GM12892 (cell line): ENCODE results near the gene PLA2G2F.
A peak's percentile ranks its signal among the peaks of the same experiment; 100 is the strongest.

Experiments used
- DNase-seq: peaks from one replicate; pipeline ENCODE4 v3.0.0; 2011; ENCODE audit not compliant: insufficient read length
- FAIRE-seq: peaks from 2 replicates; lab custom pipeline; 2011; peaks lifted over from hg19 to GRCh38; lab: Jason Lieb, UNC
- POLR2A ChIP-seq: IDR thresholded peaks from 2 replicates; pipeline ENCODE4 v1.6.1; 2011; ENCODE audit warnings: low read depth, low read length, control low read depth
- POLR2AphosphoS5 ChIP-seq: IDR thresholded peaks from 2 replicates; pipeline ENCODE4 v1.6.1; 2011; ENCODE audit warnings: low read depth, low read length, control low read depth
- TAF1 ChIP-seq: IDR thresholded peaks from 2 replicates; pipeline ENCODE4 v1.6.1; 2011; ENCODE audit warnings: low read depth, mild to moderate bottlenecking, control low read depth, low read length, borderline replicate concordance

The PLA2G2F gene

DNA sequence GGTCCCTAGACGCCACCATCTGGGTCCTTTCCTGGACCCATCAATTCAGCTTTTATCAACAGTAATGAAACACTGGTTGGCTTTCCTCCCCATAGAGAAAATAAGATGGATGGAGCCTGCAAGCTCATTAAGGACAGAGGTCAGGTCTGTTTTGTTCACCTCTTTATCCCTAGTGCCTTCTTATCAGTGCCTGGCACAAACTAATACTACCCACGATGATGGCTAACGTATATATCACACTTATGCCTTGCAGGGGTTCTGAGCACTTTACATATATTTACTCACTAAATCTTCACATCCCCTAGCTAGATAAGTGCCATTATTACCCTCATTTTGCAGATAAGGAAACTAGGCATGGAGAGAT, 41.7 kb downstream of the PLA2G2F start:
- DNase-seq (no peak), FAIRE-seq (no peak)
- TF ChIP-seq TAF1, result no peak
- no peak for TF ChIP-seq POLR2A
- TF ChIP-seq POLR2AphosphoS5, result no peak

DNA sequence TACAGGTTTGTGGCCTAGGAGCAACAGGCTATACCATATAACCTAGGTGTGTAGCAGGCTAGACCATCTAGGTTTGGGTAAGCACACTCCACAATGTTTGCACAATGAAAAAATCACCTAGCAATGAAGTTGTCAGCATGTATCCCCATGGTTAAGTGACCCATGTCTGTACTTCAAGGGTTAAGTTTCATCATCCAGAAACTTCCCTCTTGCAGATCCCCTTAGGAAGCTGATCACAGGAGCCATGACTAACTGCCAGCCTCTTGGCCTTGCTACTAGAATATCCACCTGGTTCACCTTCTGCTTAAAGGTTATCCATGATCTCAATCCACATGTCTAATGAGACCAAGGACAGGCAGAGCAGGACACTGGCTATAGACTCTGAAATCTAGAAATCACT, 43.3 kb downstream of the PLA2G2F start:
- FAIRE-seq (no peak), DNase-seq (no peak)
- TF ChIP-seq POLR2A (no peak), POLR2AphosphoS5 (no peak), TAF1 (no peak)

DNA sequence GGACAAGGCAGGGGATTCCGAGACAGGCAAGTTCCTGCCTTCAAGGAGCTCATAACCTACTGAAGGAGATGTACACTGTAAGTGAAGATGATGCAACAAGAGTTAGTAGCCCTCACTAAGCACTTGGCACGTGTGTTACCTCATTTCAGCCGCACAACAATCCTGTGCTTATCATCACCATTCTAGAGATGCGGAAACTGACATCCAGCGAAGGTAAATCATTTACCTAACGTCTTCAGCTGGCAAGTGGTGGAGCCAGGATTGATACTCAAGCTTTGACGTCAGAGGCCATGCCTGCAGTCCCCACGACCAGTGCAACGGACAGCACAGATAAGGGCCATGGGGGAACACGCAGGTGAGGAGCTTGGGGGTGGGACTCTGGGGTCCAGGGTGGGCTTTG, 43.9 kb downstream of the PLA2G2F start:
- TF ChIP-seq POLR2A, result no peak
- TF ChIP-seq TAF1, result no peak
- TF ChIP-seq POLR2AphosphoS5, result no peak
- DNase-seq (no peak), FAIRE-seq (no peak)

DNA sequence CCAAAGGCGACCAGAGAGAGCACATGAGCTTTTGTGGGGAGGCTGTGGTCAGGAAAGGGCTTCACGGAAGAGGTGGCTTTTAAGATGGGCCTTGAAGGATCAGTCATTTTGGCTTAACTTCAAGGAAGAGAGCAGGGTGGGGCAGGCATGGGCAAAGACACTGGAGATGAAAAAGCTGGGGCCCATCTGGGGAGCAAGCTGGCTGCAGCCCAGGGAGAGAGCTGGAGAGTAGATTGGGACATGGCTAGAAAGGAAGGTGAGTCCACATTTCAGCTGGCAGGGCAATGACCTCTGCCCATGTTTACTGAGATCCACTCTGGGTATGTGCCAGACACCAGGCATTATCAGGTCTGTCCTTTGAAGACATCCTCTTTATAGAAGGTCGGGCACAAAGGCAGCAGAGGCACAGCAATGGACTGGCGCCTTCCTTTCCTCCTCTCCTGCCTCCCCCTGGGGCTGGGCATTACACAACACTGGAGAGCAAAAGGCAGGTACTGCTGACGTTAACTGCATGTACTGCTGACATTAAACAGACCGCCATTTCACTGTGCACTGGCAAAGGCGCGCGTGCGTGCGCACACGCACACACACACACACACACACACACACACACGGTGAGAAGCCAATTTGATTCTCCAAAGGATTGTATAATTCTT, 44.6 kb downstream of the PLA2G2F start:
- FAIRE-seq (no peak), DNase-seq (no peak)
- no peak for TF ChIP-seq TAF1
- TF ChIP-seq POLR2AphosphoS5, result no peak
- no peak for TF ChIP-seq POLR2A

DNA sequence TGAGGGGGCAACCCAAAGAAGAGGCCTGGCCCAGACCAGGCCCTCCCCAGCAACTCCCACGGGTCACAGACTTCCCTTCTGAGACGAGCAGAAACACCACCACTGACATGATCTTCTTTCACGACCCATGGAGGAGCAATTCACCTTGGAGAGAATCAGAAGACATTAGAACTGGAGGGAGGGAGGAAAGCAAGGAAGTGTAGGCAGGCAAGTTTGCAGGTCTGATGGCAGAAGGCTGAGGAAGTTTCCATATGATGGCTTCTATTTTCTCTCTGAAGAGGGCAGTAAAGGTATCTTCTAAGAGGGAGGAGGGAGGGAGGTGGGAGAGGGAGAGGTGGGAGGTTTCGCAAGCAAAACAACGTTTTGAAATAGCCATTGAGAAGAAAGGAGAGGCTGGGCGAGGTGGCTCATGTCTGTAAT, 45.4 kb downstream of the PLA2G2F start:
- DNase-seq, result no peak
- TF ChIP-seq POLR2A (no peak), TAF1 (no peak), POLR2AphosphoS5 (no peak)
- no peak for FAIRE-seq

DNA sequence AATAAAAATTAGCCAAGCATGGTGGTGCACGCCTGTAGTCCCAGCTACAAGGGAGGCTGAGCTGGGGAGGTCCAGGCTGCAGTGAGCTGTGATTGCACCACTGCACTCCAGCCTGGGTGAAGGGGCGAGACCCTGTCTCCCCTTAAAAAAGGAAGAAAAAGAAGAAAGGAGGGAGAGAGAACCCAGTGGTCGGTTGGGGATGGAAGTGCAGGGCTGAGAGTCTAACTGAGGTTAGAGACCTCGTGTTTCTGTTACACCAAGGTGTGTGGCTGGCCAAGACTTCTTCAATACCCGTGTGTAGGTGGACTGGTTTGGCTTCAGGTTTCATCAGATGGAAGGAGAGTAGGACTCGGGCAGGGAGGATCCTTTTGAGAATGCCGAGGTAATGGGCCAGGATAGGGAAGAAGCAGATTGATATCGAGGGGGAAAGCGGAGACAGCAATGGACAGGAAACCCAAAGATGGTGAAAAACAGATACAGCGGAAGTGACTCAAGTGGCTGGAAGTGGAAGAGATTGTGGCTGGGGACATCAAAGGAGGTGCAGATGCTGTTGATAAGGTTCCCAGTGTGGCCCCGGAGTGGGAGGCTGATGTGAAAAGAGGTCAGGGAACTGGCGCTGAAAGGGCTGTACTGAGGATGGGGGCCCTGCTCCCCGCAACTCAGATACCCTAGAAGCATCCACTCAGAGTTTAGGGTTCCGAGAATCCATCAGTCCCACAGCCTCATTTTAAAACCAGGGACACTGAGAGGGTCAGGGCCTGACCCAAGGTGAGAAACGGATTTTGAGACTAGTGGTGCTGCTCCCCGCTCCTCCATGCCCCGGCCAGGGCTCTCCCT, 46.1 kb downstream of the PLA2G2F start:
- TF ChIP-seq POLR2AphosphoS5, result no peak
- TF ChIP-seq POLR2A, result no peak
- no peak for TF ChIP-seq TAF1
- FAIRE-seq, result no peak
- no peak for DNase-seq

DNA sequence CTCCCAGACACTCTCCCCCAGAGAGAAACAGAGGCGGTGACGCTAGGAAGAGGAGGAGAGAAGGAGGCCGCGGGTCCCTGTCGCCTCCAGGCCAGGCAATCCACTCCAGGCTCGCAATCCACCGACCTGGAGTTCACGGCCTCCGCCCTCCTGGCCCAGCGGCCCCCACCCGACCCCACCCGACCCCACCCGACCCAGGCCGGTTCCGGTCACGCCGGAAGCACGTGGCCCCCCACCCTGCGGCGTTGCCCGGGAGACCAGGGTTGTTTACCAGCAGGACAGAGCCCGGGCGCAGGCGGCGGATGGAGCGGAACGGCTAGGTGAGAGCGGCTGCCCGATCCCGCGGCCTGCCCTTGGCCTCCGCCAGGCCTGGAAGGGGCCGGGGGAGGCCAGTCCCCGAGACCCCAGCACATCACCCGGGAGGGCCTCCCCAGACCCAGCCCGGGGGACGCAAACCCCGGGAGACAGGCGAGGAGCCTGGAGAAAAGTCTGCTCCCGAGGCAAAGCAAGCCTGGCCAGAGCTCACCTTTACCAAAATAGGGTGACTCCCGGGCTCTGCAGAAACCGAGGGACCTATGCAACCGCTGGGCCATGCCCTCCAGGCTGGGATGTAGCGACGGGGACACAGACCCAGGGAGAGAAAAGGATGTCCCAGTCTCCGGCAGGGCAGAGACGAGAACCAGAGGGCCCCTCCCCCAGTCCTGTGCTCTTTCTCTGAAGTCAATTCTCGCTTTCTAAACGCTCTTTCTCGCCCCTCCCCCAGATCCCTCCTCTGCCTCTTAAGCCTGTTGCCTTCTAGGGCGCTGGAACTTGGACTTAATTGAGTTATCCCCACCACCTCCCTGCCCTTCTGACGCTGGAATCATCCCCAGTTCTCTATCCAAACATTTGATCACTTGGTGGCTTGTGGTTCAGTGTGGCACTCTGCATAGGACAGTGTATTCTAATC, 47.0 kb downstream of the PLA2G2F start, which contains the start of the genes PLA2G2C and UBXN10:
Gene PLA2G2C (minus strand): TSS at position 685 of the 949 bp plus-strand sequence. CDS start 9,155 bp downstream, outside the sequence.
Gene UBXN10 (plus strand): TSS at position 263 of the 949 bp plus-strand sequence. CDS start 4,466 bp downstream, outside the sequence.
- FAIRE-seq (no peak), DNase-seq (no peak)
- TF ChIP-seq POLR2A, result no peak
- TF ChIP-seq TAF1, result no peak
- no peak for TF ChIP-seq POLR2AphosphoS5

DNA sequence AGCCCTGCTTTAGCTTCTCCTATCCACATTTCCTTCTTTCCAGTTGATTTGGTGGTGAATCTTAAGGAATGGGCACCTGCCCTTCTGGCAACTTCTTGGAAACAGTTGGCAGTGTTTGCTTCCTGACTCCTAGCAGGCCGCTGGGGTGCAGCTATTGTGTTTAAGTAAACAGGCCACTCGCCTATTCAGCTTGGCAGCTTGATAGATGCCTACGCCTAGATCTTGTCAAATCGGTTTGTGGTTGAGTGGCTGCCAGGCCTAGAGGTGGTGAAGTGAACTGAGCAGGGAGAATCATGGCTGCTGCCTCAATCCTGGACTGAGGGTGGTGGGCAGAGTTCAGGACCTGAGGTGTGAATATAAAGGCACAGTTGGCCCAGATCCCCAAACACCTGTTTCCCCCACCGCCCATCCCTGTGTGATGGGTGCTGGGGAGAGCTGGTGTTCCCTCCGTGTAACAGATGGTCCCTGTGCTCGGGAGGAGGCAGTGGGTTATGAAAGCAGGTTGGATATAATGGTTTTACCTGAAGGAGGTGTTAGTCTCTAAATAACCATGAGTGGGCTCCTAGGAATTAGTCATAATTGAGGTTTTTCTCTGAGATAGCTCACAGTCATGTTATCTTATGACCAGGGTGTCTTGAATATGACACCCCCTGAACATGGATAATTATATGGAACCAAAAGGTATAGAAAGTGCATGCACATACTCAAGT, 48.1 kb downstream of the PLA2G2F start:
- no peak for TF ChIP-seq TAF1
- no peak for TF ChIP-seq POLR2A
- no peak for TF ChIP-seq POLR2AphosphoS5
- FAIRE-seq (peak; percentile 46), DNase-seq (no peak)

DNA sequence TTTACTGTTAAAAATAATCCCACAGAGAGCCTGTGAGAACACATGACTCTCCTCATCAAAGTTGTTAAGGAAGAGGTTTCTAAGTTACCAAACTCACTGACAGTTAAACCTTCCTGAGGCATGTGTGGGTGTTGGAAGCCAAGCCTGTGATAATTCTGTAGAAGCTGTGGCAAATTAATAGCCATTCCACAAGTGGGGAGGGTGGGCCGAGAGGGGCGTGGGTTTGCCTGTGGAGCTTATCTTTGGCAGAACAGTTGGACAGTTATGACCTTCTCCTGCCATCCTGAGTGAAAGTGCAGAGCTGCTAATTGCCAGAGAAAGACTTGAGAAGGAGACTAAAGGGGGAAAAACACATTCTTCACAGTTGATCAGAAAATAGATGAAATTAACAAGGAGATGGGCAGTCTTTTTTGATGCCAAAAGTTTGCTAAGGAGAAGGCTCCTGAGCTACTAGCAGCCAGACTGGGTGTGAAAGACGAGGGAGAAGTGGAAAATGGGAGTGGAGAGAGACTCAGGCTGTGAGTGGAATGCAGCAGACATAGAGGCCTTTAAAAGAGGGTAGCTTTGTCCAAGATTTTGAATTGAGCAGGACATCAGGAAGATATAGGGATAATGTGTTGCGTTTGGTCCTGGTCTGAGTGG, 48.8 kb downstream of the PLA2G2F start:
- TF ChIP-seq POLR2A (no peak), TAF1 (no peak), POLR2AphosphoS5 (no peak)
- DNase-seq (no peak), FAIRE-seq (peak; percentile 38)

DNA sequence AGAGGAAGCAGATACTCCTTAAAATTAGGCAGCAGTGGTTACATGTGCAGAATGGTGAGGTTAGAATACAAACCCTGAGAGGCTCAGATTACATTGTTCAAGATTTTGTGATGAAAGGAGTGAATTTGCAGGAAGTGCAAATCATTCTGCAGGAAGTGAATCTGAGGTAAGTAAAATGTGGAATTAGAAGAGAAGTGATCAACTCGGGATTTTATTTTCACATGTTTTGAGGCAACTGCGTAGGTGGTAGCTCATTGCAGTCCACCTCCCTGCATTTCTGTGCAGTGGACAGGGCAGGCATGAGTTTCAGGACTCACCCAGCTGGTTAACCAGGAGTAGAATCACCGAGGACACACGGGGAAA, 49.3 kb downstream of the PLA2G2F start:
- FAIRE-seq, result no peak
- TF ChIP-seq POLR2A (no peak), POLR2AphosphoS5 (no peak), TAF1 (no peak)
- DNase-seq, result no peak

DNA sequence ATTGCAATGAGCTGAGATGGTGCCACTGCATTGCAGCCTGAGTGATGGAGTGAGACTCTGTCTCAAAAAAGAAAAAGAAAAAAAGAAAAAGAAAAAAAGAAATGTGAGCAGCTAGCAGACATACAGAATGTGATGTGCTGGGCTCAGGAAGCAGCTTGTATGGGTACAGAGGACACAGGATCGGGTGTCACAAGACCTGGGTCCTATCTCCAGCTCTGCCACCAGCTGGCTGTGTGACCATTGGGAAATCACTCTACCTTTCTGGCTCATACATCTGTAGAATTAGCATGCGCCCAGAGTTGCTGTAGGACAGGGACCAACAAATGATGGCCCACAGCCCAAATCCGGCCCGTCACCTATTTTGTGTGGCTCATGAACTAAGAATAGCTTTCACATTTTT, 50.5 kb downstream of the PLA2G2F start:
- TF ChIP-seq POLR2AphosphoS5 (no peak), POLR2A (no peak), TAF1 (no peak)
- no peak for DNase-seq
- FAIRE-seq, result no peak
